H9 (cell line): Measurements from ENCODE around the gene FBXO28. TPM values are rescaled to one million over a fixed set of nuclear protein-coding genes. Genes with fewer than 3 reads are reported as not detected.
A peak's percentile ranks its signal among the peaks of the same experiment; 100 is the strongest.

Experiments
- DNase-seq: peaks from one replicate; pipeline ENCODE4 v3.0.0-alpha.2; 2017
- H2AFZ ChIP-seq: one replicate; pipeline ENCODE4 v1.6.1; 2013; ENCODE audit warnings: mild to moderate bottlenecking, low read length, control low read depth, moderate library complexity
- H2AK5ac ChIP-seq: 2 replicates; pipeline ENCODE4 v1.6.1; 2013; ENCODE audit warnings: low read length, control low read depth, mixed read lengths; ENCODE audit not compliant: insufficient read length
- H2BK120ac ChIP-seq: one replicate; pipeline ENCODE4 v1.6.1; 2013; ENCODE audit warnings: low read depth, mild to moderate bottlenecking, low read length, control low read depth, inconsistent platforms; ENCODE audit not compliant: poor library complexity, severe bottlenecking
- H2BK12ac ChIP-seq: 2 replicates; pipeline ENCODE4 v1.6.1; 2013; ENCODE audit warnings: low read length, control low read depth, mixed read lengths, low read depth; ENCODE audit not compliant: insufficient read length
- H2BK15ac ChIP-seq: 2 replicates; pipeline ENCODE4 v1.6.1; 2013; ENCODE audit warnings: low read depth, low read length, control low read depth
- H2BK20ac ChIP-seq: one replicate; pipeline ENCODE4 v1.6.1; 2013; ENCODE audit warnings: low read depth, mild to moderate bottlenecking, low read length, control low read depth, inconsistent platforms; ENCODE audit not compliant: poor library complexity, severe bottlenecking
- H2BK5ac ChIP-seq: 2 replicates; pipeline ENCODE4 v1.6.1; 2013; ENCODE audit warnings: low read length, control low read depth, mixed read lengths; ENCODE audit not compliant: insufficient read length
- H3K14ac ChIP-seq: 2 replicates; pipeline ENCODE4 v1.6.1; 2013; ENCODE audit warnings: low read length, control low read depth; ENCODE audit not compliant: insufficient read depth
- H3K18ac ChIP-seq: 2 replicates; pipeline ENCODE4 v1.6.1; 2013; ENCODE audit warnings: low read depth, mild to moderate bottlenecking, mixed read lengths, low read length, control low read depth; ENCODE audit not compliant: insufficient read length
- H3K23ac ChIP-seq: 2 replicates; pipeline ENCODE4 v1.6.1; 2013; ENCODE audit warnings: low read length, control low read depth, mixed read lengths, low read depth; ENCODE audit not compliant: insufficient read length
- H3K23me2 ChIP-seq: 2 replicates; pipeline ENCODE4 v1.6.1; 2013; ENCODE audit warnings: low read depth, mild to moderate bottlenecking, mixed read lengths, low read length, control low read depth; ENCODE audit not compliant: insufficient read length, poor library complexity, severe bottlenecking
- H3K27ac ChIP-seq: 2 replicates; pipeline ENCODE4 v1.5.1; 2013; ENCODE audit warnings: low read length, control low read depth, mixed read lengths, low read depth; ENCODE audit not compliant: insufficient read length
- H3K27me3 ChIP-seq: 2 replicates; pipeline ENCODE4 v1.6.1; 2013; ENCODE audit warnings: low read length, control low read depth, inconsistent platforms; ENCODE audit not compliant: insufficient read depth
- H3K4ac ChIP-seq: 2 replicates; pipeline ENCODE4 v1.6.1; 2013; ENCODE audit warnings: low read depth, mild to moderate bottlenecking, control low read depth, inconsistent platforms, low read length, moderate library complexity
- H3K4me1 ChIP-seq: 2 replicates; pipeline ENCODE4 v1.6.1; 2013; ENCODE audit warnings: low read length, control low read depth, inconsistent platforms; ENCODE audit not compliant: insufficient read depth
- H3K4me2 ChIP-seq: 2 replicates; pipeline ENCODE4 v1.6.1; 2013; ENCODE audit warnings: low read length, control low read depth, mixed read lengths; ENCODE audit not compliant: insufficient read length, insufficient read depth
- H3K56ac ChIP-seq: 2 replicates; pipeline ENCODE4 v1.6.1; 2013; ENCODE audit warnings: low read depth, mild to moderate bottlenecking, mixed read lengths, low read length, control low read depth; ENCODE audit not compliant: insufficient read length
- H3K79me1 ChIP-seq: 2 replicates; pipeline ENCODE4 v1.6.1; 2013; ENCODE audit warnings: low read depth, mild to moderate bottlenecking, moderate library complexity, low read length, control low read depth, inconsistent platforms; ENCODE audit not compliant: insufficient read depth, poor library complexity, severe bottlenecking
- H3K79me2 ChIP-seq: 2 replicates; pipeline ENCODE4 v1.6.1; 2013; ENCODE audit warnings: low read length, control low read depth, inconsistent platforms; ENCODE audit not compliant: insufficient read depth
- H3K9ac ChIP-seq: 2 replicates; pipeline ENCODE4 v1.6.1; 2013; ENCODE audit warnings: low read length, control low read depth, mixed read lengths; ENCODE audit not compliant: insufficient read length; ENCODE audit errors: extremely low read depth
- H3K9me3 ChIP-seq: one replicate; pipeline ENCODE4 v1.6.1; 2013; ENCODE audit warnings: low read depth, low read length, inconsistent platforms; ENCODE audit not compliant: control insufficient read depth
- H3T11ph ChIP-seq: one replicate; pipeline ENCODE4 v1.6.1; 2013; ENCODE audit warnings: mild to moderate bottlenecking, low read length, control low read depth, inconsistent platforms
- H4K20me1 ChIP-seq: one replicate; pipeline ENCODE4 v1.6.1; 2013; ENCODE audit not compliant: control insufficient read depth, insufficient read length, insufficient read depth
- H4K5ac ChIP-seq: 2 replicates; pipeline ENCODE4 v1.6.1; 2013; ENCODE audit warnings: low read depth, mild to moderate bottlenecking, mixed read lengths, low read length, control low read depth; ENCODE audit not compliant: insufficient read length
- H4K8ac ChIP-seq: replicated peaks from 2 replicates; pipeline ENCODE4 v1.6.1; 2013; ENCODE audit warnings: low read length, control low read depth, mixed read lengths, low read depth; ENCODE audit not compliant: insufficient read length
- H4K91ac ChIP-seq: 2 replicates; pipeline ENCODE4 v1.6.1; 2013; ENCODE audit warnings: low read depth, mild to moderate bottlenecking, moderate library complexity, mixed read lengths, low read length, control low read depth; ENCODE audit not compliant: insufficient read length
- H3K27ac Mint-ChIP-seq, 3 experiments: 2 replicates in 2 of 3; 3 replicates in 1 of 3; pipeline ENCODE4 v1.8.0; 2020 to 2021; ENCODE audit warnings: mixed read lengths in 3 of 3, mild to moderate bottlenecking in 1 of 3, moderate library complexity in 1 of 3
- H3K27me3 Mint-ChIP-seq: 2 replicates; pipeline ENCODE4 v1.8.0; 2021; ENCODE audit warnings: low read depth, mild to moderate bottlenecking, moderate library complexity, mixed read lengths
- H3K36me3 Mint-ChIP-seq, 3 experiments: 2 replicates in 2 of 3; 3 replicates in 1 of 3; pipeline ENCODE4 v1.8.0; 2020 to 2021; ENCODE audit warnings: low read depth in 3 of 3, mixed read lengths in 3 of 3; ENCODE audit not compliant: insufficient read depth in 1 of 3
- H3K4me1 Mint-ChIP-seq, 2 experiments: 2 replicates each; pipeline ENCODE4 v1.8.0; 2020; ENCODE audit warnings: mixed read lengths in 2 of 2
- H3K4me3 Mint-ChIP-seq, 2 experiments: 2 replicates in 1 of 2; 3 replicates in 1 of 2; pipeline ENCODE4 v1.8.0; 2020 to 2021; ENCODE audit warnings: mild to moderate bottlenecking in 2 of 2, mixed read lengths in 2 of 2, moderate library complexity in 1 of 2
- H3K9me3 Mint-ChIP-seq, 2 experiments: 2 replicates in 1 of 2; 3 replicates in 1 of 2; pipeline ENCODE4 v1.8.0; 2020; ENCODE audit warnings: mild to moderate bottlenecking in 2 of 2, mixed read lengths in 2 of 2, moderate library complexity in 1 of 2
- CTCF ChIP-seq: fragments of 200-600 bp; sonication (generic); conservative IDR thresholded peaks from 3 replicates; pipeline ENCODE4 v1.8.0; 2021; ENCODE audit warnings: antibody characterized with exemption, mild to moderate bottlenecking
- WGBS: extraction: QIAGEN DNeasy Blood & Tissue Kit; methylation state at CpG from one replicate; pipeline ENCODE4 v1.1.7; 2013; ENCODE audit warnings: missing lambda C conversion rate, low lambda C conversion rate, mixed read lengths; ENCODE audit not compliant: insufficient read length; ENCODE audit errors: extremely low coverage; 5-methylcytosine and 5-hydroxymethylcytosine counted together
- total RNA-seq: library from RNA; stranded (reverse); gene quantifications from 2 replicates; pipeline ENCODE4 v1.2.1, GENCODE V29; 2021

FBXO28 gene
- total RNA-seq, 1 experiment from 2014 or later = 55.0 TPM

DNA sequence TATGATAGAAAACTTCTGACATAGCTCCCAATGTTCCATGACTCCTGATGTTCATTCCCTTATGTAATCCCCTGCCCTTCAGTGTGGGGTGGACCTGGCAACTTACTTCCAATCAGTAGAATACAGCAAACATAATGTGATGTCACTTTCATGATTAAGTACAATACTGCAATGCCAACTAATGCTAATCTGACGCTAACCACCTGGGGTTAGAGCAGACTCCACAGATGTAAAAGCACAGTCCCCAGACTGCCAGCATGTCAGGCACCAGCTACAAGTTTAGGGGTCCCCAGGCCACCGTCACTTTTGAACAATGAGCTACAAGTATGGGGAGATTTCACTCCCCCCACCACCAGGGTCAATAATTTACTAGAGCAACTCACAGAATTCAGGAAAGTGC lies 32.3 kb upstream of the FBXO28 start:
- no peak overlapping the region for H4K91ac ChIP-seq

More for the DNA sequence above, 32.3 kb upstream of the FBXO28 start:
- Histone ChIP-seq H2BK12ac (no peak overlapping the region), H3K27me3 (no peaks in the 10 kb centered on the region), H3K27ac (no peak overlapping the region), H4K20me1 (no peaks in the 10 kb centered on the region), H2AK5ac (no peak overlapping the region), H3K23me2 (no peaks in the 10 kb centered on the region), H2AFZ (no peak overlapping the region), H2BK15ac (no peak overlapping the region), H3T11ph (no peak overlapping the region), H2BK20ac (no peak overlapping the region), H4K5ac (no peak overlapping the region), H3K56ac (no peak overlapping the region), H4K8ac (no peak overlapping the region), H3K14ac (no peak overlapping the region), H3K9ac (no peak overlapping the region), H3K18ac (no peak overlapping the region), H3K79me2 (no peaks in the 10 kb centered on the region), H2BK5ac (no peak overlapping the region), H2BK120ac (no peak overlapping the region), H3K4ac (no peak overlapping the region), H3K23ac (no peak overlapping the region), H3K79me1 (no peaks in the 10 kb centered on the region), H3K4me2 (no peak overlapping the region), H3K4me1 (no peaks in the 10 kb centered on the region), H3K9me3 (no peaks in the 10 kb centered on the region)
- Mint-ChIP-seq H3K27me3 (no peaks in the 10 kb centered on the region; the same call in 1 of the 2 replicates), H3K4me3 (no peak overlapping the region), H3K4me1 (peaks cover 6 to 10% of the 10 kb centered on the region in 2 experiments), H3K27ac (peak overlapping the region in 1 of 3 experiments; percentile 18; a peak in 2 of 7 replicates), H3K9me3 (no peaks in the 10 kb centered on the region), H3K36me3 (no peaks in the 10 kb centered on the region)
- WGBS = no CpG with 5 or more reads among the region's 2 CpGs
- TF ChIP-seq CTCF = no peak
- no peak for DNase-seq
